ENCODE data around the gene PHETA1.

DNA sequence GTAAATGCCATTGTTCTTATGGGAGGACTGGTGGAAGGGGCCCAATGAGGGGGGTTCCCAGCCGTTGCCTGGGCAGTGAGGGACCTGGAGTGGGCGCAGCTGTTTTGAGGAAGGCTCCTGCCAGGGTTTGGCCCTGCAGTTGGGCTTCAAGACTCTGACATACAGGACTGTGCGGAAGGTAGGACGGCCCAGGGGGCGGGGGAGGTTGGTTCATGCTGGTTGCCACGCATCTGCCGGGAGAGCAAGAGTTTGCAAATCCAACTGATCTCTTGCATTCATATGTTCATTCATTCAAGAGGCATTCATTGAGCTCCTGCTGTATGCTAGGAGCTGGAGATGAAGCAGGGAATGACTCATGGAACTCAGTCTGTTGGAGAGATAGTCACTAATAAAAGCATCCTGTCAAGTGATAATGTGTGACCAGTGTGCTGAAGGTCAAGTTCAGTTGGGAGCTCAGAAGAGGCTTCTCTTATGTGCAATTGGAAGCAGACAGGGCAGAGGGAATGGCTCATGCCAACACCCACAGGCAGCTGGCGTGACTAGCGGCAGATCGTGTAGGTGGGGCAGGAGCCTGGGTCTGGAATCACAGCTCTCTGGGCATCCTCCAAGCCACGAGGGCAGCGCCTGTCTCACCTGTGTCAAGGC lies 44.7 kb upstream of the PHETA1 start:
- TF ChIP-seq POLR2A (IDR thresholded peaks at IDR 0.05; ENCODE audit: low read depth, low read length) (no peak), POLR2AphosphoS5 (IDR thresholded peaks at IDR 0.05; ENCODE audit: low read depth, low read length) (no peak)
